22Rv1 (cell line): ENCODE data around the gene SNX8.

Experiments
- H3K27ac ChIP-seq: fragments of 450-650 bp; 2 replicates; pipeline ENCODE4 v1.5.1; 2017
- ZFX ChIP-seq: fragments of 450-650 bp; IDR thresholded peaks from 2 replicates; pipeline ENCODE4 v1.6.1; 2017; ENCODE audit warnings: antibody characterized with exemption, borderline replicate concordance
- TF ChIP-seq, protein P1 (sequence below): fragments of 450-650 bp; IDR thresholded peaks from 2 replicates; pipeline ENCODE4 v1.5.1; 2017; ENCODE audit warnings: mild to moderate bottlenecking

Gene SNX8

GRCh38 chr7:2269991-2270460, 44.2 kb downstream of the SNX8 start:
- no peak for TF ChIP-seq ZFX
- TF ChIP-seq, protein P1, sequence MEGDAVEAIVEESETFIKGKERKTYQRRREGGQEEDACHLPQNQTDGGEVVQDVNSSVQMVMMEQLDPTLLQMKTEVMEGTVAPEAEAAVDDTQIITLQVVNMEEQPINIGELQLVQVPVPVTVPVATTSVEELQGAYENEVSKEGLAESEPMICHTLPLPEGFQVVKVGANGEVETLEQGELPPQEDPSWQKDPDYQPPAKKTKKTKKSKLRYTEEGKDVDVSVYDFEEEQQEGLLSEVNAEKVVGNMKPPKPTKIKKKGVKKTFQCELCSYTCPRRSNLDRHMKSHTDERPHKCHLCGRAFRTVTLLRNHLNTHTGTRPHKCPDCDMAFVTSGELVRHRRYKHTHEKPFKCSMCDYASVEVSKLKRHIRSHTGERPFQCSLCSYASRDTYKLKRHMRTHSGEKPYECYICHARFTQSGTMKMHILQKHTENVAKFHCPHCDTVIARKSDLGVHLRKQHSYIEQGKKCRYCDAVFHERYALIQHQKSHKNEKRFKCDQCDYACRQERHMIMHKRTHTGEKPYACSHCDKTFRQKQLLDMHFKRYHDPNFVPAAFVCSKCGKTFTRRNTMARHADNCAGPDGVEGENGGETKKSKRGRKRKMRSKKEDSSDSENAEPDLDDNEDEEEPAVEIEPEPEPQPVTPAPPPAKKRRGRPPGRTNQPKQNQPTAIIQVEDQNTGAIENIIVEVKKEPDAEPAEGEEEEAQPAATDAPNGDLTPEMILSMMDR = no peak
- H3K27ac ChIP-seq = peak overlapping the region; percentile 32; the same call in 1 of the 2 replicates

DNA sequence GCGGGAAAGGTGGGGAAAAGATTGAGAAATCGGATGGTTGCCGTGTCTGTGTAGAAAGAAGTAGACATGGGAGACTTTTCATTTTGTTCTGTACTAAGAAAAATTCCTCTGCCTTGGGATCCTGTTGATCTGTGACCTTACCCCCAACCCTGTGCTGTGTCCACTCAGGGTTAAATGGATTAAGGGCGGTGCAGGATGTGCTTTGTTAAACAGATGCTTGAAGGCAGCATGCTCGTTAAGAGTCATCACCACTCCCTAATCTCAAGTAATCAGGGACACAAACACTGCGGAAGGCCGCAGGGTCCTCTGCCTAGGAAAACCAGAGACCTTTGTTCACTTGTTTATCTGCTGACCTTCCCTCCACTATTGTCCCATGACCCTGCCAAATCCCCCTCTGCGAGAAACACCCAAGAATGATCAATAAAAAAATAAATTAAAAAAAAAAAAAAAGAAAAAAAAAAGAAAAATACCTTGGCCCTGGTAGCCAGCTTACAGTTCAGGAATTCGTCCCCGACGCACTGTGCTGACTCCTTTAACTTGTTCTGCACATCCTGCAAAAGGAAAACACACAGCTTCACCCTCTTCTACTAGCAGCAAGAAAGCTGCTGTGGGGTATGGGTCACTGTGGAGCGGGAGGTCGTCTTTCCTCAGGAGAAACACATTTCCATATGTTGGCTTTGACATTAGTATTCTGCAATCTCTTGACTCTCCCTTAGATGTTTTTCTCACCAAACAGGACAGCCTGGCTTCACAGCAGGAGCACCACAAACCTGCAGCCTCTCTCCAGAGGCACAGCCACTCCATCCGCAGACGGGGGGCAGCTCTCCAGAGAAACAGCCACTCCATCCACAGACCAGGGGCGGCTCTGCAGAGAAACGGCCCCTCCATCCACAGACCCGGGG, 44.9 kb downstream of the SNX8 start:
- H3K27ac ChIP-seq = peak overlapping the region; percentile 32

- no peak overlapping the region for H3K27ac ChIP-seq
- TF ChIP-seq, protein P1 = no peak
- no peak for TF ChIP-seq ZFX
Observed at GRCh38 chr7:2266911-2267310, 47.3 kb downstream of the SNX8 start.

DNA sequence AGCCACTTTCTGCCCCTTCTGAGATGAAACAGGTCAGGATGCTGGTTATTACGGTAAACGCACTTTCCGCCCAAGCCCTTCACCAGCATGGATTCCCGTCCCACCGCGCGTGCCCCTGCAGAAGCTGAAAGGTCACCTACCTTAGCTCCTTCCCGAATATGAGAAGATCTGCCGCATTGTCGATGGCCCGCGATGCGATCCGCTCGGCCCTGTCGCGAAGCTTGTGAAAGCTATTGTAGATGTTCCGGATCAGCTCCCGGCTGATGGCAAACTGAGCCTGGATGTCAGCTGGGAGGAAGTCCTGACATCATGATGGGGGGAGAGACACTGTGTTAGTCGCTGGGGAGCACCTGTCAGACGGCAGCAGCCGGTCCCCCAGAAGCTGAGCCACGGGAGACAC, 50.1 kb downstream of the SNX8 start:
- TF ChIP-seq ZFX = no peak
- TF ChIP-seq, protein P1 = no peak
- H3K27ac ChIP-seq = no peak overlapping the region

- no peak overlapping the region for H3K27ac ChIP-seq
- no peak for TF ChIP-seq ZFX
- TF ChIP-seq, protein P1 = no peak
Observed at GRCh38 chr7:2263176-2263575, 51.1 kb downstream of the SNX8 start.

- no peak overlapping the region for H3K27ac ChIP-seq
- no peak for TF ChIP-seq ZFX
- TF ChIP-seq, protein P1 = no peak
Observed at GRCh38 chr7:2261611-2262010, 52.6 kb downstream of the SNX8 start.

DNA sequence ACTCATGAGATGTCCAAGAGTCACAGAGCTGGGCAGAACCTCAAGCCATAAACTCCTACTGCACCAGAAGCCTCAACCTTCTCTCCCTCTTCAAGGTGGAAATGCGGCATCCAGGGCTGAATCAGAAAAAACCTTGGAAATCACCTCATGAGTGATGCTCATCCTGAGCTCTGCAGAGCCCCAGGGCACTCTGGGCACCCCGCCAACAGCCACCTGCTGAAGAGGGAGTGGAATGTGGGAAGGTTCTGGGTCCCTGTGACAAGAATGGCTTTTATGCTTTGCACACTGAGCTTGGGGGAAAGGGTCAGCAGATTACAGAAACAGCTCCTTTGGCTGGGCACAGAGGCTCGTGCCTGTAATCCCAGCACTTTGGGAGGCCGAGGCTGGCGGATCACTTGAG, 53.4 kb downstream of the SNX8 start:
- TF ChIP-seq, protein P1 = no peak
- no peak for TF ChIP-seq ZFX
- H3K27ac ChIP-seq = no peak overlapping the region
